ENCODE measurements around the gene FBN3.
"Not testable (repeated sequence)": the region's sequence is repeated elsewhere in the genome, so short reads cannot be mapped to it uniquely, and the experiment has no call there.

The FBN3 gene

DNA sequence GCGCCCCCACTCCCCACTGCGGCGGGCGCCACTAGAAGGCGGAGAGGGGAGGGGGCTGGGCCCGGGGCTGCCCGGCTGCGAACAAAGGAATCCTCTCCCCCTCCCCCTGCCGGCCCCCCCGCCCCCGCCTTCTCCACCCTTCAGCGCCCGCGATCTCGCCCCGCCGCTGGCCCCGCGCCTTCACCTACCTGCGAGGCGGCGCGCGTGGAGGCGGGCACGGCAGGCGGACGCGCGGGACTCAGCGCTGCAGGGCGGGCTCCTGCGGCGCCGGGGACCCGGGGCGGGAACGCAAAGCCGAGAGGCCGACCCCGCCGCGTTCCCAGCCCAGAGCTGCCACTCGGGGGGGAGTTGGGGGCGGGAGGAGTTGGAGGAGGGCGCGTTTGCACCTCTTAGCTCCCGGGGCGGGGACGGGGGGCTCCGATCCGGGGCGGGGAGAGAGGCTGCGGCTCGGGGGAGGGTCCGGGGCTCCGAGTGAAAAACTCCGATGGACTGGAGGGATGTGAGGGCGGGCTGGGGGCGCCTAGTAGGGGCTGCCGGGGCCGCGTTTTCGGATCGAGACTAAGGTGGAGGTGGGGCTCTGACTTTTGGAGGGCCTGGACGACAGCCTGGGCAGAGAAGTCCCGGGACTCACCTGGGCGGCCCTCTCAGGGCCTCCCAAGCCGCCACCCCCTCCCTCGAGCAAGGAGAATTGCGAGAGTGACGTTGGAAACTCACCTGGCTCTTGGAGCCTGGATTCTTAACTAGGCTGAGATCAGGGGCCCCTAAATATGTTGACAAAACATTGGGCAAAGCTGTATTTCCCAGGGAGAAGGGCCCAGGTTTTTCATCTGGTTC is at the start of gene FBN3:
Gene FBN3 (minus strand): TSS at position 332 of the 834 bp plus-strand sequence. CDS start 2,112 bp downstream, outside the sequence.
- no peak for DNase-seq (ENCODE audit: low read depth)

DNA sequence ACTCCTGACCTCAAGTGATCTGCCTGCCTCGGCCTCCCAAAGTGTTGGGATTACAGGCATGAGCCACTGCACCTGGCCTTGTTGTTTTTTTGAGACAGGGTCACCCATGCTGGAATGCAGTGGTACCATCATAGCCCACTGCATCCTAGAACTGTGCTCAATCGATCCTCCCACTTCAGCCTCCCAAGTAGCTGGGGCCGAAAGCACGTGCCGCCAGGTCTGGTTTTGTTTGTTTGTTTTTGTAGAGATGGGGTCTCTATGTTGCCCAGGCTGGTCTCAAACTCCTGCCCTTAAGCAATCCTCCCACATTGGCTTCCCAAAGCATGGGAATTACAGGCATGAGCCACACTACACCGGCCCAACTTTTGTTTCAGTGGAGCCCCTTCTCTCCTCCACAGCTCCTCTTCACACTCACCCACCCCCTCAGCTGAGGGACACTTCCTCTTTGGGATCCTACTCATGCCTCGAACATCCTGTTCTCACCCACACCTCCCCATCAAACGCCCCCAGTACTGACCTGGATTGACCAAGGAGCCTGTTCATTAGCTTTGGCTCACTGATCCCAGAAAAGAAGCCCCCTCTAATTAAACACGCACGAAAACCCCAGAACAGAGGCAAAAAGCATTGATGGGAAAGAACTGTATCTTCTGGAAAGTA is 47.0 kb upstream of the FBN3 start:
- no peak for DNase-seq (ENCODE audit: low read depth)

DNA sequence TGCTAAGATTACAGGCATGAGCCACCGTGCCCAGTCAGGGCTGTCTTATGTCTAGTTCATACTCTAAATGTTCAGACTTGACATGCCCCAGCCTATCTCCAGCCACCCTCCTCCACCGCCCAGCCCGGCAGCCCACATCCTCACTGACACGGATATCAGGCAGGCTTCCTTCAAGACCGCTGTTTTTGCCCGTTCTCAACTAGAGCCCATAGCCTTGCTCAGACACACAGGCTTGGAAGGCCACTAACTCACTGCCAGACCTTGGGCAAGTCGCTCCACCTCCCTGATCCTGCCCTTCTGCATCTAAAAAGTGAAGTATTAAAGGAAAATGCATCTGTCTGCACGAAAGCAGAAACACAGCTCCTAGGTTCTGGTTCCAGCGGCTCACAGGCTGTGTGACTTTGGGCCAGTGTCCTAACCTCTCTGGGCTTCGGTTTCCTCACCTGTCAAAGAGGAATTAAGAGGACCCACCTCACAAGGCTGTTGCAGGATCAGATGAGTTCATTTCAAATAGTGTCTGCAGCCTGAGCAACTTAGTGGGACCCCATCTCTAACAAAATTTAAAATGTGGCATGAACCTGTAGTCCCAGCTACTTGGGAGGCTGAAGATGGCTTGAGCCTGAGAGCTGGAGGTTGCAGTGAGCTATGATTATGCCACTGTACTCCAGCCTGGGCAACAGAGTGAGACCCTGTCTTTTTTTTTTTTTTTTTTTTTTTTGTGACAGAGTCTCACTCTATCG is 45.3 kb upstream of the FBN3 start:
- DNase-seq (ENCODE audit: low read depth), result no peak

DNA sequence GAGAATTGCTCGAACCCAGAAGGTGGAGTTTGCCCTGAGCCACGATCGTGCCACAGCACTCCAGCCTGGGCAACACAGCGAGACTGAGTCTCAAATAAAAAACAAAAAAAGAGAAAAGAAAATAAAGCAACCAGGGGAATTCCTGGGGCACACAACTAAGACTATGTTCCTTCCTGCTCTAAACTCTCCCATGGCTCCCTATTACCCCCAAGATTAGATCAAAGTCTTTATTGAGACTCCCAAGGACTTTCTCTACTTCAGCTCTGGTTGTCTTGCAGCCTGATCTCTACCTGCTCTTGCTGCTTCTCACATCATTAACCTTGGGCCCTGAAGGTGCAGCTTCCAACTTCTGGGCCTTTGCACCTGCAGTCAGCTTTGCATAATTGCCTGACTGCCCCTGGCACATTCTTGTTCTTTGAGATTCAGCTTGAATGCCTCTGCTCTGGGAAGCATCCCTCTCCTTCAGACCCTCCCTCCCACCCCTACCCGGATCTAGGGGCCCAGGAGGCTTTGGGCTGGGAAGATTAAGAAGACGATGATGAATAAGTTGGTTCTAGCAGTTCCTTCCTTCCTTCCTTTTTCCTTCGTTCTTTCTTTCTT is 42.9 kb upstream of the FBN3 start:
- DNase-seq (ENCODE audit: low read depth), result no peak

DNA sequence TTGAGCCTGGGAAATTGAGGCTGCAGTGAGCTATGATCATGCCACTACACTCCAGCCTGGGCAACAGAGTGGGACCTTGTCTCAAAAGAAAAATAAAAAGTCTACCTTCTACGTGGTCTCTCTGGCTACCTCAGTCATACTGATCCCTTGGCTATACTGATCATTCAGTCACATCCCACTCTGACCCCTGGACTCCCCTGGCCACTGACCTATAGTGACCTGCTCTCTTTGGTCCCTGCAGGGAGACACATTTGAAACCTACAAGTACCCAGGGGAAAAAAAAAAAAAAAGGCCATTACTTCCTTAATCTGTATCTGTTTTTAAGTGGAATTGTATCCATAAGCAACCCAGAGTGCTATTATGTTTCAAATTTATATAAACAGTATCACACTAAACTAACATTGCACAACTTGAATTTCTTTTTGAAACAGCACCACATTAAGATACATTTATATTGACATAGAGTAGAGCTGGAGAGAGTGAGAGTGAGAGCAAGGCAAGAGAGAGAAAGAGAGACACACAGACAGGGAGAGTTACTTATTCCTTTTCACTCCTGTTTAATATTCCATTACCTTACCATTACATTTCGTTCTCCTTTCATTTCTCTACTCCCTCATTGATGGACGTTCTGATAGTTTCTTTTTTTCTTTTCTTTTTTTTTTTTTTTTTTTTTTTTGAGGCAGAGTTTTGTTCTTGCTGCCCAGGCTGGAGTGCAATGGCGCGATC is 36.1 kb upstream of the FBN3 start:
- DNase-seq (ENCODE audit: low read depth), result no peak

DNA sequence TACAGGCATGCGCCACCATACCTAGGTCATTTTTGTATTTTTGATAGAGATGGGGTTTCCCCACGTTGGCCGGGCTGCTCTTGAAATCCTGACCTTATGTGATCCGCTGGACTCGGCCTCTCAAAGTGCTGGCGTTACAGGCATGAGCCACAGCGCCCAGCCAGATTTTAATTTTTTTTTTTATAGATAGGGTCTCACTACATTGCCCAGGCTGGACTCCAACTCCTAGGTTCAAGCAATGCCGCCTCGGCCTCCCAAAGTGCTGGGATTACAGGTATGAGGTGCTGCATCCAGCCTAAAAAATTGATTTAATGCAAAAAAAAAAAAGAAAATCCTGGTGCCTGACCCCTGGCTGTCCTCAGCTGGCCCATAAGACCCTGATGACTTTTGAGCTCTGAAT is 34.9 kb upstream of the FBN3 start:
- DNase-seq (ENCODE audit: low read depth), result no peak

DNA sequence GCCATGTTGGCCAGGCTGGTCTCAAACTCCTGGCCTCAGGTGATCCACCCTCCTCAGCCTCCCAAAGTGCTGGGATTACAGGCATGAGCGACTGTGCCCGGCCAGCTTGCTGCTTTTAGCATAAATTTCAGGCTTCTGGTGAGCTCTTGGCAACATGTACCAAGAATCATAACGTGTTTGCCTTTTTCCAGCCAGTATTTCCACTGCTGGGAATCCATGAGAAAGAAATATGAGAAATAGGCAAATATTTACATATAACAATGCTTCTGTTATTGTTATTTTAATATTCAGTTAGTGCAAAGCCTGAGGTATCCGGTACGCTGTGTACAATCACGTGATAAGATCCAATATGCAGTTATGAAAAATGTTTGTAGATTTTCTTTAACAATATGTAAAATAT is 30.6 kb upstream of the FBN3 start:
- no peak for DNase-seq (ENCODE audit: low read depth)

DNA sequence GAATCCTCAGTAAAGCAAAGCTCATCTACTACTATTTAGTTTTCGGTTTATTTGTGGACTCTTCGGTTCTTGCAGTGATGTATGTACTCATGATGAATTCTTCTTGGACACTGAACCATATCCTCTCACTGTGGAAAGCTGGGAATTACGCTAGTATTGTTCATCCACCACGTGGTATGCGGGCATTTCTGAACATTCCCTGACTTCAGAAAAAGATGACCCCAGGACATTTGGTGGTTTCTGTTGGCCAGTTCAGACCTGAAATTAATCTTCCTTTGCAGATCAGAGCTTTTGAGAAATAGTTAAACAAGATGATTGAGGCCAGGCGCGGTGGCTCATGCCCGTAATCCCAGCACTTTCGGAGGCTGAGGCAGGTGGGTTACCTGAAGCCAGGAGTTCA is 25.3 kb upstream of the FBN3 start:
- DNase-seq (ENCODE audit: low read depth), result peak; percentile 59

DNA sequence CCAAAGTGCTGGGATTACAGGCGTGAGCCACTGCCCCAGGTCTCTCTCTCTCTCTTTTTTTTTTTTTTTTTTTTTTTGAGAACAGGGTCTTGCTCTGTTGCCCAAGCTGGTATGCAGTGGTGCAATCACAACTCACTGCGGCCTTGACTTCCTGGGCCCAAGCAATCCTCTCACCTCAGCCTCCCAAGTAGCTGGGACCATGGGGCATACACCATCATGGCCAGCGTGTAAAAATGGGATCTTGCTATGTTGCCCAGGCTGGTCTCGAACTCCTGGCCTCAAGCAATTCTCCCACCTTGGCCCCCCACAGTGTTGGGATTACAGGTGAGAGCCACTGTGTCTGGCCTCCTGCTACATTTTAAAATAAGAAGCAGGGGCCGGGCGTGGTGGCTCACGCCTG is 19.1 kb upstream of the FBN3 start:
- no peak for DNase-seq (ENCODE audit: low read depth)

DNA sequence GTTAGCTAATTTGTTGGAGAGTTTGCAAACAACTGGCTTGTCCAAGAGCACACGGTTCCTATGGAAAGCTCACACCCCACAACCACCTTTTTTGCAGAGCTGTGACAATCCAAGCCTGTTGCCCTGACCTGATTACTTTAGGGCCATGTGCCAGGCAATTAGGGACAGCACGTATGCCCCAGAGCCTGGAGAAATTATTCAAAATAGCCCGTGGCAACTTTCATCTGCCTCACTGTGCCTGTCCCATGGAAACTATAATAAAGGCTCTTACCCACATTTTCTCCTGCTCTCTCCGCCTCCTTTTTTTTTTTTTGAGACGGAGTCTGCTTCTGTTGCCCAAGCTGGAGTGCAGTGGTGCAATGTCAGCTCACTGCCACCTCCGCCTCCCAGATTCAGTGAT is 18.6 kb upstream of the FBN3 start:
- DNase-seq (ENCODE audit: low read depth), result no peak

DNA sequence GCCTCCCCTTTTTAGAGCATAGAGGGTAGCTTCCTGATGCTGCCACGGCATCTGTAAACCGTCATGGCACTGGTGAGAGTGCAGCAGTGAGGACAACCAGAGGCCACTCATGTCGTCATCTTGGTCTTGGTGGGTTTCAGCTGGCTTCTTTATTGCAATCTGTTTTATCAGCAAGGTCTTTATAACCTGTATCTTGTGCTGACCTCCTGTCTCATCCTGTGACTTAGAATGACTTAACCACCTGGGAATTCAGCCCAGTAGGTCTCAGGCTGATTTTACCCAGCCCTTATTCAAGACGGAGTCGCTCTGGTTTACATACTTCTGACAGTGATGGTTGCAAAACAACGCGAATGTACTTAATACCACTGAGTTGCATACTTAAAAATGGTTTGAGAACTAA is 14.4 kb upstream of the FBN3 start:
- DNase-seq (ENCODE audit: low read depth), result no peak

DNA sequence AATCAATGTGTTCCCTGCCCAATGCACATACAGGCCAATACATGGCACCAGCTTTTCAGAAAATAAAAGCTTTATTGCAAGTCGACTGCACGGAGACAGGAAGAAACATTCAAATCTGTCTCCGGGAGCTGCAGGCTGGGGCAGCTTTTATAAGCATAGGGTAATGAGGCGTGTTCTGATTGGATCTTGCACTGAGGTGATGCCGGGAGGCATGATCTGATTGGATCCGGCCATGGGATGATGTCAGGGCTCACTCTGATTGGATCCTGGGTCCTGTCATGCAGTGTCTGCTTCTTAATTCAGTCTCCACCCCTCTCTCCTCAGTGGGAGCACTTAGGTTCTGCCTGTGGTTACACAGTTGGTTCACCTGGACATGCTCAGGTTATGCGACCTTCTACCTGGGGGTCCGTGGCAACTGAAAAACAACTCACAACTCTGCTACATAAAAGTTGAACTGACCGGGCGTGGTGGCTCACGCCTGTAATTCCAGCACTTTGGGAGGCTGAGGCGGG is 11.8 kb upstream of the FBN3 start:
- peak; percentile 25 for DNase-seq (ENCODE audit: low read depth)

DNA sequence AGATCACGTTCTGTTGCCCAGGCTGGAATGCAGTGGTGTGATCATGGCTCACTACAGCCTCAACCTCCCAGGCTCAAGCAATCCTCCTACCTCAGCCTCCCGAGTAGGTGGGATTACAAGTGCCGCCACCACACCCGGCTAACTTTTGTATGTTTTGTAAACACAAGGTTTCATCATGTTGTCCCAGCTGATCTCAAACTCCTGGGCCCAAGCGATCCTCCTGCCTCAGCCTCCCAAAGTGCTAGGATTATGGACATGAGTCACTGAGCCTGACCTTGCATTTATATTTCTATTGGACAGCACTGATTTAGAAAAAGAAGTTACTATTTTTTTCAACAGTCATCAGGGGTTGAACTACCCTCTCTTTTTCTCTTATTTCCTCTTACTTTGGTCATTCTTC is 9.9 kb upstream of the FBN3 start:
- DNase-seq (ENCODE audit: low read depth), result not testable (repeated sequence)

DNA sequence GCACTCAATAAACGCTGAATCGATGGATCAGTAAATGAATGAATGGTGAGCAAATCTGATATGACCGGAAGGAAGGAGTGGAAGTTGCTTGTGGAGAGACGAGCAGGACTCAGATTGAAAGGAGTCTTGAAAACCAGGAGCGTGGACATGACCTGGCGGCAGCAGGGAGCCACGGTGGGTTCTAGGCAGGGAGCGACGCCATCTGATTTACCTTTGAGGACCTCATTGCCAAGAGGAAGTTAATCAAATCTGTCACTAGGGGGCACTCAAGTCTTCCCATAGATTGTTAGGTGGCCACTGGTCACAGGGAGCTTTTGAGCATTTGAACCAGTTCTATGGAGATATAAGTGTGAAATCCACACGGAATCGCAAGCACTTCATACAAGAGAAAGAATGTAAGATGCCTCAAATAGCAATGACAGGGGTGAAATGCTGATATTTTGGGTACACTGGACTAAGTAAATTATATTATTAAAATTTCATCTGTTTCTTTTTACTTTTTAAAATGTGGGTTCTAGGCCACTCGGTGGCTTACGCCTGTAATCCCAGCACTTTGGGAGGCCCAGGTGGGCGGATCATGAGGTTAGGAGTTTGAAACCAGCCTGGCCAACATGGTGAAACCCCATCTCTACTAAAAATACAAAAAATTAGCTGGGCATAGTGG is 9.2 kb upstream of the FBN3 start:
- peak; percentile 80 for DNase-seq (ENCODE audit: low read depth)

DNA sequence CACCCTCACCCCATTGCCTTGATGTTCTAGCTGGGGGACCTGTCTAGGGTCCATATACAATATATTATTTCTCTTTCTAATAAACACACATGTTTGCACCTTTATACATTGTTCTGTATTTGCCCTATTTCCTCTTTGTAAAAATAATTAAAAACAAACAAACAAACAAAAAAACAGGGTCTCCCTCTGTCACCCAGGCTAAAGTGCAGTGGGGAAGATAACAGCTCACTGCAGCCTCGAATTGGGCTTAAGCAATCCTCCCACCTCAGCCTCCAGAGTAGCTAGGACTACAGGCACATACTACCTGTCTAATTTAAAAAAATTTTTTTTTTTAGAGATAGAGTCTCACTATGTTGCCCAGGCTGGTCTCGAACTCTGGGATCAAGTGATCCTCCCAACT is 5.9 kb upstream of the FBN3 start:
- no peak for DNase-seq (ENCODE audit: low read depth)

DNA sequence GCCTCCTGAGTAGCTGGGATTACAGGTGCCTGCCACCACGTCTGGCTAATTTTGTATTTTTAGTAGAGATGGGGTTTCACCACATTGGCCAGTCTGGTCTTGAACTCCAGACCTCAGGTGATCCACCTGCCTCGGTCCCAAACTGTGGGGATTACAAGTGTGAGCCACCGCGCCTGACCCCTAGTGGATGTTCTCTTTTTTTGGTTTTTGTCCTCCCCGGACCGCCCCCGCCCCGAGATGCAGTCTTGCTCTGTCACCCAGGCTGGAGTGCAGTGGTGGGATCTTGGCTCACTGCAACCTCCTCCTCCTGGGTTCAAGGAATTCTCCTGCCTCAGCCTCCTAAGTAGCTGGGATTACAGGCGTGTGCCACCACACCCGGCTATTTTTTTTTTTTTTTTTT is 4.6 kb upstream of the FBN3 start:
- DNase-seq (ENCODE audit: low read depth), result not testable (repeated sequence)

DNA sequence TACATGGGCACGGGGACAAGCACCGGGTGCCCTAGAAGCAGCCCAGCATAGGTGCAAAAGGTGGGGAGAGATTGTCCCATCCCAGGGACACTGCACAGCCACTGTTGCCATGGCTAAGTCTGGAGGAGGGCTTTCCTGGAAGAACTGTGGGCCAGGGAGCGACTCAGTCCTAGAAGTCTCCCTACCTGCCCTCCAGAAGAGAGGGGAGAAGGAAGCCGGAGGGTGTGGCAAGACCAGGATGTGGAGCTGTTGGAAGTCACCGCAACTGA is 2.3 kb upstream of the FBN3 start:
- no peak for DNase-seq (ENCODE audit: low read depth)

DNA sequence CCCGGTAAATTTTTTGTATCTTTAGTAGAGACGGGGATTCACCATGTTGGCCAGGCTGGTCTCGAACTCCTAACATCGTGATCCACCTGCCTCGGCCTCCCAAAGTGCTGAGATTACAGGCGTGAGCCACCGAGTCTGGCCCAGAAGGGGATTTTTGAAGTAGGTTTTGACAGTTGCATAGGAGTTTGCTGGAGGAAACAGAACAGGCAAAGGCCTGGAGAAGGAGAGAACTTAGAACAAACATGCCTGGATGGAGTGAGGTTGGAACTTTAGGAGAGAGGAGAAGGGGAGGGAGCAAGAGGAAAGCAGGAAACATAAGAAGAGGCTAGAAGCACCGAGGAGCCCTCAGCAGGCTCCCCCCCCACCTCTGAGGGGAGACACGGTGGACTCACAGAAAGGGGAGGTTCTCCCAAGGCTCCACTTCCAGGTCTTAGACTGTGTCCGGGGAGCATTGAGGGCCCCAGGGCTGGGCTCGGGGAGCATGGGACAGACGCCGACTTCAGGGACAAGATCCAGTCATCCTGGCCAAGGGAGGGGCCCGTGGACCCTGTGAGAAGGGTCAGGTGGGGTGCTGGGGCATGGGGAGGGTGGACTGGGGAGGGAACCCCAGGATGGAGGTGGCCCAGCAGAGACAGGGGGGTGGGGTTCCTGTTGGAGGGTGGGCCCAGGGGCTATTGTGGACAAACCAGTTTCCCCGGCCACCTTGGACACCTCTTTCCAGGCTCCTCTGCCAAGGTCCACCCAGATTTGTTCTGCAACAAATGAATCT is 1.8 kb upstream of the FBN3 start:
- DNase-seq (ENCODE audit: low read depth), result no peak

DNA sequence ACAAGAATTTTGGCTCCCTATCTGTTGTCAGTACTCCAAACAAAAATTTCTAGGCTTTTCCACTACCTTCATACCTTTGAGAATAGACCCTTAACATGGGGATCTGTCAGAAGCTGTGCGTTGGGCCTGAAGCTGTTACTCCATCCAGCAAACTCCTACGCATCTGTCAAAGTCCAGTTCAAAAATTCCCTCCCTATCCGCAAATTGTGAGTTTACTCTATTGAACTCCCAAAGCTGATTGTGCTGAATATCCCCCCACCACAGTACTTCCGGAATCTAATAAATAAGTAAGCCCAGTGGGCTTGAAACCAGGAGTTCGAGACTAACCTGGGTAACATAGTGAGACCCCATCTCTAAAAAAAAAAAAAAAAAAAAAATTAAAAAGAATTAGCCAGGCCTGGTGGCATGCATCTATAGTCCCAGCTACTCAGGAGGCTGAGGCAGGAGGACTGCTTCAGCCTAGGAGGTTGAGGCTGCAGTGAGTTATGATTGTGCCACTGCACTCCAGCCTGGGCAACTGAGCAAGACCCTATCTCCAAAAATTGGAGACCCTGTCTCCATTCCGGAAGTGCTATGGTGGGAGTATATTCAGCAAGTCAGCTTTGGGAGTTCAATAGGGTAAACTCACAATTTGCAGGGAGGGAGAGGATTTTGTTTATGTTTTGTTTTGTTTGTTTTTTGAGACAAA is 930 bp upstream of the FBN3 start:
- DNase-seq (ENCODE audit: low read depth), result no peak

All from ELR (cell line).